GM18499 (cell line): ENCODE results near the gene ZNF497.
"Not testable (repeated sequence)": the region's sequence is repeated elsewhere in the genome, so short reads cannot be mapped to it uniquely, and the experiment has no call there.

Source experiments
- ATAC-seq: cut with Tn5 transposase; IDR thresholded peaks from one replicate; pipeline ENCODE4 v1.9.1; 2021; ENCODE audit warnings: moderate number of reproducible peaks; ENCODE audit not compliant: insufficient read depth, unreplicated experiment

The ZNF497 gene

DNA sequence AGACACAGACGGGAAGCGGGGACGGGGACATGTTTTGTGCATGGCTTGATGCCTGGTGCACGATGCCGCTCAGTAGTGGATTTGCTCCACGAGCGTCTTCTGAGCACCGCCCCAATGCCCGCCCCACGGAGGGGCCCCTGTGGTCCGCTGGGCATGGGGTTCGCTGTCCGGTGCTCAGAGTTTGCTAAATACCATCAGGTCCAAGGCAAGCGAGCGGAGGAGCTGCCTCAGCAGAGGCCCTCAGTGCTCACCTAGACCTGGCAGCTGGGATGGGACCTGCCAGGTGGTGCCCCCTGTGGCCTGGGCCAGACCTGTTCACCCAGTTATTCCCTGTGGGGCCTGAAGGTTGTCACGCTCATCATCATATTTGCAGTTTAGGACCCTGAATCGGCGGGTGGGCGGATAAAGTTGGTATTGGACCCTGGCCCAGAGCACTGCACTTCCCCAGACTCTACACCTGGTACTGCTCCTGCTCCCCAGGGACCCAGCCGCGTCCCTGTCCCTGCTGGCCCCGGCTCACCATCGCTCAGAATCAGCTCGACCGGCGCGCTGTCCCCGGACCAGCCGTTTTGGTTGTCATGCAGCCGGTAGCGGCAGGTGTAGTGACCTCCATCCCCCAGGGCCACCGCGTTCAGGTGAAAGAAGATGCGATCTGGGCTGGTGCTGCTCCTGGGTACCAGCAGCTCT is 11.5 kb downstream of the ZNF497 start:
- no peak for ATAC-seq

- no peak for ATAC-seq
These were observed 12.3 kb downstream of the ZNF497 start for GRCh38 chr19:58350001-58350861.

DNA sequence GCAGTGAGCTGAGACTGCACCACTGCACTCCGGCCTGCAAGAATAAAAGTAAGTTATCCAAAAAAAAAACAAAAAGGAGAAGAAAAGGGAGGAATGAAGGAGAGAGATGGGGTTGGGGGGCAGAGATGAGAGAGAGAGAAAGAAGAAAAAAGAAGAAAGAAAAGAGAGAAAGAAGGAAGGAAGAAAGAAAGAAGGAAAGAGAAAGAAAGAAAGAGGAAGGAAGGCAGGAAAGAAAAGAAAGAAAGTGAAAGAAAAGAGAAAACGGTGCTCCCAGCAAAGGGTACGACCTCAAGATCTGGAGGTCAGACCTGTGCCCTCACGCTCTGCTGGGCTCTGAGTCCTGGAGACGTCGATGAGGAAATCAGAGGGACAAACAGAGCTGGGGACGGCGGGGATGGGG is 13.0 kb downstream of the ZNF497 start:
- no peak for ATAC-seq

GRCh38 chr19:58348080-58348479 is 14.5 kb downstream of the ZNF497 start:
- not testable (repeated sequence) for ATAC-seq

DNA sequence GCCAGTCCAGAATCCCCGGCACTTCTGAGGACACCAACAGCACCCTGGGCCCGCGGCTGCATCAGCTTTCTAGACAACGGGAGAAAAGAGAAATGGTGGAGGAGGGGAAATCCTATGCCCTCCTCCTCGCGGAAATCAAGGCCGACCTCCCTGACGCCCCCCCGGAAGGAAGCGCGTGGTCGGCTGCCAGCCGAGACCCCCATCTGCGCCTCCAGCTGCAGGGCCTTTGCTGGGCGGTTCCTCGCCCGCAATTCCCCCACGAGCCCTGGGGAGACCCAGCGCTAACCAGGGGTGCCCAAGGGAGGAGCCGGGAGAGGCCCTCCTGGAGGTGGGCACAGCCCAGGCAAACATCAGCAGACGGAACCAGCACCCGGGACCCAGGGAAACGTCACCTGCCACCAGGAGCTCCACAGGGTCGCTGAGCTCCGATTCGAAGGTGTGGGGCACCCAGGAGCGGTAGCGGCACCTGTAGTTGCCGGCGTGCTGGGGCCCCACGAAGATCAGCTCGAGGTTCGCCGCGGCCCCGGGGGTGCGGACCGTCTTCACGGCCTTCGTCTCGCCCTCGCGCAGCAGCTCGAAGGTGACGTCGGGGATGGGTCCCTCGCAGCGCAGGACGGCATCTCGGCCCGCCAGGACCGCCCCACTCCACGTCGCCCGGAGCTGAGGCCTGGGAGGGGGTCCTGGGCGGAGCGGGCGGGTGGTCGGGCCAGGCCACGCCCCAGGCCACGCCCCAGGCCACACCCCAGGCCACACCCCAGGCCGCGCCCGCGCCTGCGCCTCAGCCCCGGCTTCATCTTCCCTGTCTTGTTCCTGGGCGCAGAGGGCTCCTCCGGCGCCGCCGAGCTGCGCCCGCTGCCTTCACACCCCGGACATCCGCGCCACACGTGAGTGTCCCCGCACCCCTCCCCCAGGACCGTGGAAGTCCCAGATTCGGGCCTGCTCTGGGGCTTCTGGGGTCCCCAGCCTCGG is 15.3 kb downstream of the ZNF497 start:
- no peak for ATAC-seq

GRCh38 chr19:58345558-58345957 is 17.0 kb downstream of the ZNF497 start:
- no peak for ATAC-seq

- no peak for ATAC-seq
These were observed 23.6 kb downstream of the ZNF497 start for GRCh38 chr19:58338825-58339558.

DNA sequence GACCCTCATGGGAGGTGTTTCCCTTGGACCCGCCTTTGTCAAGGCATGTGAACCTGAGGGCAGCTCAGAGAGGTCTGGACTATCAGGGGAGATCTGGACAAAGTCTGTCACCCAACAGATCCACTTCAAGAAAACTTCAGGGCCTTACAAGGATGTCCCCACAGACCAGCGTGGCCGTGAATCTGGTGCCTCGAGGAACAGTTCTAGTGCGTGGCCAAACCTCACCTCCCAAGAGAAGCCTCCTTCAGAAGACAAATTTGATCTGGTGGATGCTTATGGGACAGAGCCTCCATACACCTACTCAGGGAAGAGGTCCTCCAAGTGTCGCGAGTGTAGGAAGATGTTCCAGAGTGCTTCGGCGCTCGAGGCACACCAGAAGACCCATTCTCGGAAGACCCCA is 24.2 kb downstream of the ZNF497 start:
- ATAC-seq = no peak

GRCh38 chr19:58336820-58337219 is 25.7 kb downstream of the ZNF497 start:
- no peak for ATAC-seq

GRCh38 chr19:58336216-58336615 is 26.3 kb downstream of the ZNF497 start:
- ATAC-seq = no peak

DNA sequence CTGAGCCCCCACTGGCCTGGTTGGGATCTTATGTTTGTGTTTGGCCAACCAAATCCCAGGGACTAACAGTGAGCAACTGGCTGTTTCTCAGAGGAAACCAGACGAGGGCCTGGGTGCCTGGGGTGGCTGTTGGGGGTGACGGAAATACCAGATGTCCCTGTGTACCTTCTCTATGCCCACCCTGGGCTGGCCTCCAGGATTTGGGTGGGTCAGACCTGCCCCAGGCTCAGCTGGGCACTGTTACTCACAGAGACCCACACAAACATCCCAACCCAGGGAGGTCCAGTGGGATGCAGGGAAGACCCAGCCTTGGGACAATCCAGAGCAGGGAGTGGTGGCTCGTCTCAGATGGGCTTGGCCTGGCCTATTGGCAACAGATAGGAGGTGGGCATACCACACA is 26.9 kb downstream of the ZNF497 start:
- ATAC-seq = no peak

DNA sequence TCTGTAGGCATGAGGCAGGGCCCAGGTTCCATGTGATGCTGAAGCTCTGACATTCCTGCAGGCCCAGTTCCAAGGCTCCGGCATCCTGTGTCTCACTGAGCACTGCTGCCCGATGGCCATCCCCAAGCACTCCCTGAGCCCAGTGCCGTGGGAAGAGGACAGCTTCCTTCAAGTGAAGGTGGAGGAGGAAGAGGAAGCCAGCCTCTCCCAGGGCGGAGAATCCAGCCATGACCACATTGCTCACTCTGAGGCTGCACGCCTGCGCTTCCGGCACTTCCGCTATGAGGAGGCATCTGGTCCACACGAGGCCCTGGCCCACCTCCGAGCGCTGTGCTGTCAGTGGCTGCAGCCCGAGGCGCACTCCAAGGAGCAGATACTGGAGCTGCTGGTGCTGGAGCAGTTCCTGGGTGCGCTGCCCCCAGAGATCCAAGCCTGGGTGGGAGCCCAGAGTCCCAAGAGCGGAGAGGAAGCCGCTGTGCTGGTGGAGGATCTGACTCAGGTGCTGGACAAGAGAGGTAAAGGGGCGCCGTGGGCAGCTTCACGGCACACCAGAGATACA is 27.8 kb downstream of the ZNF497 start:
- ATAC-seq = no peak

DNA sequence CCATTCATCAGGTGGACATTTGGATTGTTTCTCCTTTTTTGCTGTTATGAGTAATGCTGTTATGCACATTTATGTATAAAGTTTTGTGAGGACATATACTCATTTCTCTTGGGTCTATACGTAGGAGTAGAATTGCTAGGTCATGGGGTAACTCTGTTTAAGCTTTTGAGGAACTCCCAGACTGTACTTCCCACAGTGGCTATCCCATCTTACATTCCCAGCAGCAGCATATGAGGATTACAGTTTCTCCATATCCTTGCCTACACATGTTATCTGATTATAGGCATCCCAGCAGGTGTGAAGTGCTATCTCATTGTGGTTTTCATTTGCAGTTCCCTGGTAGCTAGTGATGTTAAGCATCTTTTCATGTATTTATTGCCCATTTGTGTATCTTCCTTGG is 29.9 kb downstream of the ZNF497 start:
- ATAC-seq = no peak

DNA sequence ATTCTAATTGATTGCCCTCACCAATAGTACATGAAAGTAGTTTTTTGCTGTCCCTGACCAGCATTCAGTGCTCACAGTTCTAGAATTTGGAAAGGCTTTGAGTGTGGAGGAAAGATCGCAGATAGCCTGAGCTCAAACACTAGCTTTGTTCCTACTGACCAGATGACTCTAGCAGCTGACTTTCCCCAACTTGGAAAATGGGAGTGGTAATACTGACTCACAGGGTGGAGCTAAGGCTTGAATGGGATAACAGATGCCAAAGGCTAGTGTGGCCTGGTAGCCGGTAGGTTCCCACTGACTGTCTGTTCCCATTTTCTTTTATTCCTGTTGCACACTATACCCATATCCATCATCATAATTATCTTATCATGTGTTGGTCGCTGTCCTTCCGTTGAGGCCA is 32.1 kb downstream of the ZNF497 start:
- no peak for ATAC-seq

GRCh38 chr19:58328999-58329398 is 33.6 kb downstream of the ZNF497 start:
- ATAC-seq = no peak

DNA sequence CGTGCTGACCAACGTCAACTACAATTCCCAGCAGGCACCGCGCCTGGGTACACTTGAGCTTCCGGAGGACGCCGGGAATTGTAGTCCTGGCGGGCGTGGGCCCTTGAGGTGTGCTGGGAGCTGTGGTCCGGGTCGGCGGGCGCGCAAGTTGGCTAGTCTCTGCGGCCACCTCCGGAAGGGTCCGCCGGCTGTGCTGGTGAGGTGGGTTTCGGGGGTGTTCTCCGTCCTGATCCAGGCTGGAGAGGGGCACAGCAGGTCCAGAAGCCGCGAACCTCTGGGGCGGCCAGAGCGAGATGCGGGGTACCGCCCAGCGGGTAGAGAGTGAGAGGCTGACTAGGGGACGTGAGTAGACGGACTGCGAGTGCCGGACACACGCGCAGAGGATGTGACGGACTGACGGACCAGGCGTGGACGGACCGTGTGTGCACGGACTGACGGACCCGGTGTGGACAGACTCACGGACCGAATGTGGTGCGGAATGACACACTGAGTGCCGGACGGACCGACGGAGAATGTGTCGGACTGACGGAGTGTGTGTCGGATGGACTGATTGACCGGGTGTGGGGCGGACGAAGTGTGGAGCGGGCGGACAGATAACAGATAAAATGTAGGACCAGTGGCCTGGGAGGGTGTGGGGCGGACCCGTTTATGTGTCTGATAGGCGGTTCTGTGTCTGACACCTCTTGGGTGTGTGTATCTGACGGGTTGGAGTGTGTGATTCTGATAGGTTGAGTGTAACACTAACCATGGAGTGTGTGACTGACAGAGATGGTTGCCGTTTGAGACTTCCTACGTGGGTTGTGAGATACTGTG is 35.4 kb downstream of the ZNF497 start, which contains the start of gene ZSCAN22:
Gene ZSCAN22 (plus strand): TSS at position 81 of the 813 bp plus-strand sequence. CDS start 7,809 bp downstream, outside the sequence.
- ATAC-seq = peak; percentile 59

GRCh38 chr19:58326501-58326913 is 36.0 kb downstream of the ZNF497 start:
- no peak for ATAC-seq

DNA sequence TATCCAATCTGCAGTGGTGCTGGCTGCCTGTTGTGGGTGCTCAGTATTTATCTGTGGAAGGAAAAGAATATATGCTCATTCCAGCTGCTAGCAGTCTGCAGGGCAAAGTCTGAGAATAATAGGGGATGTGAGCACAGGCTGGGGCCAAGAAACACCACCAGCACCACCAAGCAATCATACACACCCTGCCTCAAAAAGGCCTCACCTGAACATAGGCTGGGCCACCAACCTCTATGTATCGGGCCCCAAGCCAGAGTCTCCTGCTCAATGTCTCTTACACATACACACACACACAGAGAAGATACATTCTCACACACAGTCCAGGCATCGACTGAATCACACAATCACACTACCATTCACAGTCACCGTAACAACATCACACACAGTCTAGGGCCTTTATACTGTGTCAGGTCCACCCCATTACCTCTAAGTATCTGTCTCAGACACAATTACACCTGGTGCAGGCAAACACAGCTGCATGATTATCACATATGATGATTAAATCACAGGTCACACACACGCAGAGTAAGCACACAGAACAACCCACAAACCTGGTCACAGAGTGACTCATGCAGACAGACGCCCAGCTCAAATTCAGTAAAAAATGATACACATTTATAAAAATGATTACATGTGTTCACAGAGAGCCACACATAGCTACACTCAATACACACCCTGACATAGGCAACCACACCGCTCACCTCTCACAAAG is 37.1 kb downstream of the ZNF497 start:
- ATAC-seq = no peak
